Stimulated activated CD8-positive, alpha-beta memory T cell treated with anti-CD3 and anti-CD28 coated beads, Interleukin-4, amount 100 ng/mL, for 24 hours (primary cell): ENCODE data around the gene CCT7.

Source experiments
- DNase-seq: peaks from one replicate; pipeline ENCODE4 v3.0.0-alpha.2; 2020; ENCODE audit warnings: low read depth

The CCT7 gene

GRCh38 chr2:73294239-73294638, 60.1 kb downstream of the CCT7 start:
- DNase-seq: no peak

- DNase-seq: no peak
These were observed 61.8 kb downstream of the CCT7 start for GRCh38 chr2:73295751-73296400.

GRCh38 chr2:73297151-73297559, 63.0 kb downstream of the CCT7 start:
- no peak for DNase-seq

GRCh38 chr2:73297586-73297985, 63.5 kb downstream of the CCT7 start:
- DNase-seq: no peak

DNA sequence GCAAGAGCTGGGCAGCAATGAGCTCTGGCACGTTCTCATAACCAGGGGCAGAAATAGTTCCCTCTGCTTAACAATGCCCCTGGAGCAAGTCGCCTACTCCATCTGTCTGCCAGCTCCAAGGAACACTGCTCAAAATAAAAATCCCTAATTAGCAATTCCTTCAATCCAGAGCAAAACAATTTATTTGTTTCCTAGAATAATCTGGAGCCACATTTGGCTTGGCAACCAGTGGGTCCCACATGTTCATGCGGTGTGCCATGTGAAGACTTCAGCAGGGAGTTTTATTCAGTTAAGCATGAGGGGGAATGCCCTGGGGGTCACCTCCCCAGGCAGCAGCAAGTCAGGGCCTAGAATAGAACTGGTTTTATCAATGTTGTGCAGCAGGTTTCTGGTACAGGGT, 66.8 kb downstream of the CCT7 start:
- no peak for DNase-seq

GRCh38 chr2:73301636-73302035, 67.5 kb downstream of the CCT7 start:
- no peak for DNase-seq
